IMR-90 (cell line): ENCODE measurements around the gene NRXN2.

ENCODE experiments used
- CEBPB ChIP-seq: IDR thresholded peaks from 2 replicates; pipeline ENCODE4 v1.6.1; 2012; ENCODE audit warnings: low read depth, low read length, improper control_type of control experiment
- CHD1 ChIP-seq: IDR thresholded peaks from 2 replicates; pipeline ENCODE4 v1.6.1; 2012; ENCODE audit warnings: low read depth, low read length, improper control_type of control experiment
- POLR2A ChIP-seq: IDR thresholded peaks from 2 replicates; pipeline ENCODE4 v1.6.1; 2012; ENCODE audit warnings: mild to moderate bottlenecking, low read depth, low read length
- TF ChIP-seq, protein P1 (sequence below): conservative IDR thresholded peaks from 2 replicates; pipeline ENCODE4 v1.5.1; 2012; ENCODE audit warnings: mild to moderate bottlenecking, low read depth, low read length, improper control_type of control experiment
- TF ChIP-seq, protein P2 (sequence below): fragments of 150-350 bp; IDR thresholded peaks from 2 replicates; pipeline ENCODE4 v1.6.1; 2016; ENCODE audit warnings: low read depth, mild to moderate bottlenecking, low read length, moderate library complexity, borderline replicate concordance

DNA sequence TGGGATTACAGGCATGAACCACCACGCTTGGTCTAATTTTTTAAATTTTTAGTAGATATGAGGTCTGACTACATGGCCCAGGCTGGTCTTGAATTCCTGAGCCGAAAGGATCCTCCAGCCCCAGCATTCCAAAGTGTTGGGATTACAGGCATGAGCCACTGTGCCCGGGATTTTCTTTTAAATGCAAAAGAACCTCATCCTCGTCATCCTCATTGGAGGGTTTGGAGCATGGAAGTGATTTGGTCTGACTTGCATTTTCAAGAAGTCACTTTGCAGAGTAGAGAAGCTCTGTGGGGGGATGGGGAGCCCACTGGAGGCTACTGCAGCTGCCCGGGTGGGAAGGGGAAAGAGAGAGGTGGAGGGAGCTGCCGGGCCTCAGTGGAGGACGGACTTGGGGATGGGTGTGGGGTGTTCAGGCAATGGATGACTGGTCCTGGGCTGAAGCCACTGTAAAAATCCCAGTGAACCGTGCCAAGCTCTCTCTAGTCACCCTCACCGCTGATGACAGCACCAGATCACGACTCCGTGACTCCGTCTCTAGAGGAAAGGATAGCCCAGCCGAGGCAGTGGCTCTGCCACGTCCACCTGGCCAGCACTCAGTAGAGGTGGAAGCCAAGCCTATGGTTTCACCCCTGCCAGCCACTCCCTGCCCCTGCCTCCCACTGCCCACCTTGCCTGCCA lies 164.8 kb downstream of the NRXN2 start:
- TF ChIP-seq POLR2A = no peak
- TF ChIP-seq, protein P1, sequence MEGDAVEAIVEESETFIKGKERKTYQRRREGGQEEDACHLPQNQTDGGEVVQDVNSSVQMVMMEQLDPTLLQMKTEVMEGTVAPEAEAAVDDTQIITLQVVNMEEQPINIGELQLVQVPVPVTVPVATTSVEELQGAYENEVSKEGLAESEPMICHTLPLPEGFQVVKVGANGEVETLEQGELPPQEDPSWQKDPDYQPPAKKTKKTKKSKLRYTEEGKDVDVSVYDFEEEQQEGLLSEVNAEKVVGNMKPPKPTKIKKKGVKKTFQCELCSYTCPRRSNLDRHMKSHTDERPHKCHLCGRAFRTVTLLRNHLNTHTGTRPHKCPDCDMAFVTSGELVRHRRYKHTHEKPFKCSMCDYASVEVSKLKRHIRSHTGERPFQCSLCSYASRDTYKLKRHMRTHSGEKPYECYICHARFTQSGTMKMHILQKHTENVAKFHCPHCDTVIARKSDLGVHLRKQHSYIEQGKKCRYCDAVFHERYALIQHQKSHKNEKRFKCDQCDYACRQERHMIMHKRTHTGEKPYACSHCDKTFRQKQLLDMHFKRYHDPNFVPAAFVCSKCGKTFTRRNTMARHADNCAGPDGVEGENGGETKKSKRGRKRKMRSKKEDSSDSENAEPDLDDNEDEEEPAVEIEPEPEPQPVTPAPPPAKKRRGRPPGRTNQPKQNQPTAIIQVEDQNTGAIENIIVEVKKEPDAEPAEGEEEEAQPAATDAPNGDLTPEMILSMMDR = no peak
- TF ChIP-seq CEBPB = no peak
- TF ChIP-seq CHD1 = no peak
- TF ChIP-seq, protein P2, sequence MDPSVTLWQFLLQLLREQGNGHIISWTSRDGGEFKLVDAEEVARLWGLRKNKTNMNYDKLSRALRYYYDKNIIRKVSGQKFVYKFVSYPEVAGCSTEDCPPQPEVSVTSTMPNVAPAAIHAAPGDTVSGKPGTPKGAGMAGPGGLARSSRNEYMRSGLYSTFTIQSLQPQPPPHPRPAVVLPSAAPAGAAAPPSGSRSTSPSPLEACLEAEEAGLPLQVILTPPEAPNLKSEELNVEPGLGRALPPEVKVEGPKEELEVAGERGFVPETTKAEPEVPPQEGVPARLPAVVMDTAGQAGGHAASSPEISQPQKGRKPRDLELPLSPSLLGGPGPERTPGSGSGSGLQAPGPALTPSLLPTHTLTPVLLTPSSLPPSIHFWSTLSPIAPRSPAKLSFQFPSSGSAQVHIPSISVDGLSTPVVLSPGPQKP = no peak
